Esophagus mucosa (tissue), 1 donor: ENCODE results near the gene ACVR1C. TPM values are rescaled to one million over a fixed set of nuclear protein-coding genes. Genes with fewer than 3 reads are reported as not detected.
A peak's percentile ranks its signal among the peaks of the same experiment; 100 is the strongest.

Experiments
- ATAC-seq: fragments of 200-7000 bp; cut with Tn5 transposase; one replicate; pipeline ENCODE4 v1.9.1; 2020
- total RNA-seq: library from RNA; stranded (reverse); gene quantifications from one replicate; pipeline ENCODE4 v1.2.4, GENCODE V29; 2023
- donor health status: DM: yes; HTN: yes; CAD: no.

The ACVR1C gene
- total RNA-seq, 1 donor from 2014 or later, result 0.64 TPM

GRCh38 chr2:157492189-157492773 lies 136.4 kb downstream of the ACVR1C start:
- peak; percentile 76 for ATAC-seq

GRCh38 chr2:157489983-157490382 lies 138.7 kb downstream of the ACVR1C start:
- ATAC-seq, result no peak

GRCh38 chr2:157488877-157489276 lies 139.8 kb downstream of the ACVR1C start:
- ATAC-seq, result no peak

- no peak for ATAC-seq
Observed at GRCh38 chr2:157487747-157488146, 140.9 kb downstream of the ACVR1C start.

GRCh38 chr2:157487271-157487610 lies 141.4 kb downstream of the ACVR1C start:
- no peak for ATAC-seq

GRCh38 chr2:157486596-157487270 lies 141.9 kb downstream of the ACVR1C start:
- no peak for ATAC-seq

GRCh38 chr2:157480182-157480961 lies 148.3 kb downstream of the ACVR1C start:
- ATAC-seq, result peak; percentile 69

- ATAC-seq, result no peak
Observed at GRCh38 chr2:157479081-157480027, 149.3 kb downstream of the ACVR1C start.

- no peak for ATAC-seq
Observed at GRCh38 chr2:157477919-157478318, 150.7 kb downstream of the ACVR1C start.

- ATAC-seq, result no peak
Observed at GRCh38 chr2:157476953-157477709, 151.5 kb downstream of the ACVR1C start.

Other genes with a start within 250 kb of the ACVR1C start
- 1.3 TPM for gene CYTIP, start 184.8 kb downstream of the ACVR1C start, total RNA-seq
- gene ACVR1, start 247.5 kb upstream of the ACVR1C start, total RNA-seq, result 12.6 TPM